ENCODE data around the gene PRKN. TPM values are rescaled to one million over a fixed set of nuclear protein-coding genes. Genes with fewer than 3 reads are reported as not detected.

PRKN gene
- total RNA-seq, 1 experiment from 2014 or later: 0.46 TPM

DNA sequence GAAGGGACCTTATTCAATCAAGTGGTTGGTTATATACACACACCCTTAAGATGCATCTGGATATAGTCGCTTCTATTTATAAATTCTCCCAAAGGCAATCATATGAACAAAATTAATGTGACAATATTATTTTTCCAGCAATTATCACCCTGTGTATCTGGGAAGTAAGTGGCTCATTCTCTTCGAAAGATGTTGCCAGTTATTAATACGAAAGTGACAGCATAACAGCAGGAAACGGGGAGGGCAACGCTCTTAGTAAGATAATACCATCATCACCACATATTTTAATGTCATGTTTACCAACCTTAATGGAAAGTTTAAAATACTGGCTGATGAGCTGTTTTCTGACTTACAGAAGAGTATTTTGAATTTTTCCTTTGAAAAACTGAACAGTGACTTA, 756.5 kb downstream of the PRKN start:
- no peaks in the 10 kb centered on the region for H3K9me3 ChIP-seq (ENCODE audit: control insufficient read depth, insufficient read depth, low read depth, low read length)
- DNase-seq (ENCODE audit: low read depth, low spot score): no peak
- in situ Hi-C loops (cut with HindIII; ENCODE audit: low pct_unique_long_range_greater_than_20kb, low sequenced_read_pairs): no loop called here
- ChIA-PET POLR2A (no interaction called here), CTCF (no interaction called here)
- no peak overlapping the region for H3K27ac ChIP-seq (ENCODE audit: low read length)
- no peaks in the 10 kb centered on the region for H3K27me3 ChIP-seq (ENCODE audit: control insufficient read depth, insufficient read depth, low read length)
- H3K4me3 ChIP-seq (ENCODE audit: low read depth in 2 of 2, low read length in 2 of 2): no peak overlapping the region
- no TSS peak for BruUV-seq (replicated peaks)
- TF ChIP-seq POLR2AphosphoS5 (IDR thresholded peaks at IDR 0.05; ENCODE audit: low read depth, low read length) (no peak), SIN3A (IDR thresholded peaks at IDR 0.05; ENCODE audit: borderline replicate concordance, insufficient read depth, low read depth, low read length) (no peak), TCF7L2 (IDR thresholded peaks at IDR 0.05; ENCODE audit: low read depth, low read length) (no peak)
- TF ChIP-seq, protein P1, sequence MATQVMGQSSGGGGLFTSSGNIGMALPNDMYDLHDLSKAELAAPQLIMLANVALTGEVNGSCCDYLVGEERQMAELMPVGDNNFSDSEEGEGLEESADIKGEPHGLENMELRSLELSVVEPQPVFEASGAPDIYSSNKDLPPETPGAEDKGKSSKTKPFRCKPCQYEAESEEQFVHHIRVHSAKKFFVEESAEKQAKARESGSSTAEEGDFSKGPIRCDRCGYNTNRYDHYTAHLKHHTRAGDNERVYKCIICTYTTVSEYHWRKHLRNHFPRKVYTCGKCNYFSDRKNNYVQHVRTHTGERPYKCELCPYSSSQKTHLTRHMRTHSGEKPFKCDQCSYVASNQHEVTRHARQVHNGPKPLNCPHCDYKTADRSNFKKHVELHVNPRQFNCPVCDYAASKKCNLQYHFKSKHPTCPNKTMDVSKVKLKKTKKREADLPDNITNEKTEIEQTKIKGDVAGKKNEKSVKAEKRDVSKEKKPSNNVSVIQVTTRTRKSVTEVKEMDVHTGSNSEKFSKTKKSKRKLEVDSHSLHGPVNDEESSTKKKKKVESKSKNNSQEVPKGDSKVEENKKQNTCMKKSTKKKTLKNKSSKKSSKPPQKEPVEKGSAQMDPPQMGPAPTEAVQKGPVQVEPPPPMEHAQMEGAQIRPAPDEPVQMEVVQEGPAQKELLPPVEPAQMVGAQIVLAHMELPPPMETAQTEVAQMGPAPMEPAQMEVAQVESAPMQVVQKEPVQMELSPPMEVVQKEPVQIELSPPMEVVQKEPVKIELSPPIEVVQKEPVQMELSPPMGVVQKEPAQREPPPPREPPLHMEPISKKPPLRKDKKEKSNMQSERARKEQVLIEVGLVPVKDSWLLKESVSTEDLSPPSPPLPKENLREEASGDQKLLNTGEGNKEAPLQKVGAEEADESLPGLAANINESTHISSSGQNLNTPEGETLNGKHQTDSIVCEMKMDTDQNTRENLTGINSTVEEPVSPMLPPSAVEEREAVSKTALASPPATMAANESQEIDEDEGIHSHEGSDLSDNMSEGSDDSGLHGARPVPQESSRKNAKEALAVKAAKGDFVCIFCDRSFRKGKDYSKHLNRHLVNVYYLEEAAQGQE (IDR thresholded peaks at IDR 0.05; ENCODE audit: insufficient read depth in 1 of 2, low read depth in 2 of 2, low read length in 1 of 2): no peak
- TF ChIP-seq, protein P2, sequence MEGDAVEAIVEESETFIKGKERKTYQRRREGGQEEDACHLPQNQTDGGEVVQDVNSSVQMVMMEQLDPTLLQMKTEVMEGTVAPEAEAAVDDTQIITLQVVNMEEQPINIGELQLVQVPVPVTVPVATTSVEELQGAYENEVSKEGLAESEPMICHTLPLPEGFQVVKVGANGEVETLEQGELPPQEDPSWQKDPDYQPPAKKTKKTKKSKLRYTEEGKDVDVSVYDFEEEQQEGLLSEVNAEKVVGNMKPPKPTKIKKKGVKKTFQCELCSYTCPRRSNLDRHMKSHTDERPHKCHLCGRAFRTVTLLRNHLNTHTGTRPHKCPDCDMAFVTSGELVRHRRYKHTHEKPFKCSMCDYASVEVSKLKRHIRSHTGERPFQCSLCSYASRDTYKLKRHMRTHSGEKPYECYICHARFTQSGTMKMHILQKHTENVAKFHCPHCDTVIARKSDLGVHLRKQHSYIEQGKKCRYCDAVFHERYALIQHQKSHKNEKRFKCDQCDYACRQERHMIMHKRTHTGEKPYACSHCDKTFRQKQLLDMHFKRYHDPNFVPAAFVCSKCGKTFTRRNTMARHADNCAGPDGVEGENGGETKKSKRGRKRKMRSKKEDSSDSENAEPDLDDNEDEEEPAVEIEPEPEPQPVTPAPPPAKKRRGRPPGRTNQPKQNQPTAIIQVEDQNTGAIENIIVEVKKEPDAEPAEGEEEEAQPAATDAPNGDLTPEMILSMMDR (IDR thresholded peaks at IDR 0.05): no peak
- ATAC-seq: no peak
- H3K36me3 ChIP-seq (ENCODE audit: control insufficient read depth, insufficient read depth, low read length): no peaks in the 10 kb centered on the region
- H3K4me1 ChIP-seq (ENCODE audit: control insufficient read depth, insufficient read depth, low read length): no peaks in the 10 kb centered on the region
- intact Hi-C loops (cut with micrococcal nuclease; ENCODE audit: unreplicated experiment): no loop called here

DNA sequence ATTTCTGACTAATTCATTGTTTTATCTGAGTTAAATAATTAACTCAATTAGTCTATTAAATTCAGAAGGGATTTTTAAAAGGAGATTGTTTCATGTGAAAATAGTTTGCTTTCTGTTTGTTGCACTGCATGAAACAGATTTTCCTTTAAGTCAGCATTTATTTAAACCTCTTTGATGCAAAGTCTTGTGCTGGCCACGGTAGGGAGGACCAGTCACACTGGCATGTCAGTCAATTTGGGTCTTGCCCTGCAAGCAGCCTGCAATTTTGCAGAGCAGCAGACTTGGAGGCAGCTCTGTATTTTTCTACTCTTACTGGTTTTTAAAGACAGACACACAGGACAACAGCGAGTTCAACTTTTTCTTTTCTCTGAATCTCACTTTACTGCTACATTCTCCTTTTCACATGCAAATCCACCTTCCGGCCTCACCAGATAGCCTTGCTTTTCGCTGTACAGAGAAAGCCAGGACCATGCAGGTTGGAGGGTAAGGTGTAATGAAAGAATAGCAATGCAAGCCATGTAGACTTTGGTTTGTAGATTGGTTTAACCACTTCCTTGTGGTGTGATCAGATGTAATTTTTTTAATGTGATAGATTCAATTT, 763.8 kb downstream of the PRKN start:
- no TSS peak for BruUV-seq (replicated peaks)
- CTCF ChIA-PET: no interaction called here

More for the DNA sequence above, 763.8 kb downstream of the PRKN start:
- in situ Hi-C loops (cut with HindIII; ENCODE audit: low pct_unique_long_range_greater_than_20kb, low sequenced_read_pairs): no loop called here
- no peak overlapping the region for H3K4me3 ChIP-seq (ENCODE audit: low read depth in 2 of 2, low read length in 2 of 2)
- POLR2A ChIA-PET: interaction anchor here (0.7 kb wide), 1 partner anchor 446 kb away, joined by 3 read pairs; no protein-coding TSS in a partner anchor
- H3K36me3 ChIP-seq (ENCODE audit: control insufficient read depth, insufficient read depth, low read length): no peaks in the 10 kb centered on the region
- no peaks in the 10 kb centered on the region for H3K4me1 ChIP-seq (ENCODE audit: control insufficient read depth, insufficient read depth, low read length)
- H3K9me3 ChIP-seq (ENCODE audit: control insufficient read depth, insufficient read depth, low read depth, low read length): no peaks in the 10 kb centered on the region
- H3K27ac ChIP-seq (ENCODE audit: low read length): no peak overlapping the region
- H3K27me3 ChIP-seq (ENCODE audit: control insufficient read depth, insufficient read depth, low read length): no peaks in the 10 kb centered on the region
- TF ChIP-seq, protein P2 (IDR thresholded peaks at IDR 0.05): no peak
- TF ChIP-seq POLR2AphosphoS5 (IDR thresholded peaks at IDR 0.05; ENCODE audit: low read depth, low read length) (no peak), TCF7L2 (IDR thresholded peaks at IDR 0.05; ENCODE audit: low read depth, low read length) (no peak), SIN3A (IDR thresholded peaks at IDR 0.05; ENCODE audit: borderline replicate concordance, insufficient read depth, low read depth, low read length) (no peak)
- TF ChIP-seq, protein P1 (IDR thresholded peaks at IDR 0.05; ENCODE audit: insufficient read depth in 1 of 2, low read depth in 2 of 2, low read length in 1 of 2): no peak
- ATAC-seq (no peak), DNase-seq (ENCODE audit: low read depth, low spot score) (no peak)
- intact Hi-C loops (cut with micrococcal nuclease; ENCODE audit: unreplicated experiment): no loop called here
